ENCODE measurements around the gene WDR41. TPM values are rescaled to one million over a fixed set of nuclear protein-coding genes. Genes with fewer than 3 reads are reported as not detected.

Gene WDR41
- total and polyA plus RNA-seq, 2 of the 4 experiments (the other 2 are of a cell fraction) = 38.1 to 72.1 TPM

DNA sequence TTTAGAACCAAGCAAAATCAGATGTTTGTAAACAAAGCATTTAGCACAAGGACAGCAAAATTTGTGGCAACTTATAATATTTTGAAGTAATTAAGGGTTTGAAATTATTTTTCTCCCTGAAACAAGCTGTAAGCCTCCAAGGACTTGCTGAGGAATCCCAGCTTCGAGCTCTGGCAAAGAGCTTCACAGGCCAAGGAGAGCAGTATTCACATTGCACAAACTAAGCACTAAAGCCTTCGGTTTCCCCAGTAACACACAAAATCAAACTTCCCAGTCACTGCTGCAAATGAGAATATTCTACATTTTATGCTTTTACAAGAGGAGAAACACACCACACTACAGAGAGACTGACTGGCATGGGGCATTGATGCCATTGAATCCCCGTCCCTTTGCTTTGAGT, 101.9 kb downstream of the WDR41 start:
- CTCF ChIA-PET = no interaction called here

More for the DNA sequence above, 101.9 kb downstream of the WDR41 start:
- Histone ChIP-seq H2BK5ac (ENCODE audit: low read depth, low read length, poor library complexity, severe bottlenecking) (no peak overlapping the region), H3K4ac (ENCODE audit: low read depth, low read length) (no peak overlapping the region), H2AK5ac (ENCODE audit: low read depth, low read length) (no peak overlapping the region), H3K27ac (ENCODE audit: insufficient read depth, low read length) (no peak overlapping the region), H3K4me1 (ENCODE audit: control insufficient read depth, insufficient read depth, low read length) (no peaks in the 10 kb centered on the region; the same call in 1 of the 2 replicates), H3K56ac (ENCODE audit: extremely low read depth, insufficient read depth, low read length) (no peak overlapping the region), H4K5ac (ENCODE audit: low read depth, low read length) (no peak overlapping the region), H3K9me3 (ENCODE audit: control insufficient read depth, insufficient read depth, low read length) (no peaks in the 10 kb centered on the region), H3K9me1 (ENCODE audit: insufficient read depth, low read length) (no peaks in the 10 kb centered on the region), H4K20me1 (ENCODE audit: insufficient read depth, low read length) (no peaks in the 10 kb centered on the region), H3K4me3 (ENCODE audit: insufficient read depth, low read depth, low read length) (no peak overlapping the region), H3K36me3 (ENCODE audit: control insufficient read depth, insufficient read depth, low read length) (no peaks in the 10 kb centered on the region), H3K4me2 (ENCODE audit: low read depth, low read length) (no peak overlapping the region), H2BK120ac (ENCODE audit: low read depth, low read length) (no peak overlapping the region), H4K8ac (ENCODE audit: low read depth in 2 of 2, low read length in 2 of 2) (no peak overlapping the region), H3K18ac (ENCODE audit: low read depth, low read length) (no peak overlapping the region), H2BK15ac (ENCODE audit: low read depth, low read length) (no peak overlapping the region), H2BK20ac (ENCODE audit: low read depth, low read length) (no peak overlapping the region), H3K9ac (ENCODE audit: low read depth, low read length) (no peak overlapping the region), H2AK9ac (replicated peaks; ENCODE audit: low read depth, low read length, poor library complexity) (no peak overlapping the region), H3K27me3 (ENCODE audit: control insufficient read depth, insufficient read depth, low read length) (peaks cover 4% of the 10 kb centered on the region), H3K79me1 (ENCODE audit: low read depth in 1 of 2, low read length in 2 of 2) (no peaks in the 10 kb centered on the region), H3K23ac (ENCODE audit: low read depth, low read length) (no peak overlapping the region), H3K14ac (replicated peaks; ENCODE audit: low read depth, low read length) (no peak overlapping the region), H2AFZ (replicated peaks; ENCODE audit: low read length, poor library complexity) (no peak overlapping the region), H4K91ac (ENCODE audit: insufficient read depth, low read depth, low read length) (no peak overlapping the region)
- dilution Hi-C loops (cut with HindIII; ENCODE audit: low sequenced_read_pairs, unreplicated experiment) (no loop called here), intact Hi-C loops (cut with micrococcal nuclease) (no loop called here), in situ Hi-C loops (cut with MboI; ENCODE audit: low sequenced_read_pairs) (no loop called here)
- POLR2A ChIA-PET (ENCODE audit: unreplicated experiment) = no interaction called here
- DNase-seq = no peak
- TF ChIP-seq CEBPB (IDR thresholded peaks at IDR 0.05; ENCODE audit: low read depth, low read length) = no peak
- no peak for TF ChIP-seq MAZ (IDR thresholded peaks at IDR 0.05; ENCODE audit: borderline replicate concordance, low read depth, low read length)
- no peak for TF ChIP-seq CHD1 (IDR thresholded peaks at IDR 0.05; ENCODE audit: low read depth, low read length)
- TF ChIP-seq MXI1 (IDR thresholded peaks at IDR 0.05; ENCODE audit: borderline replicate concordance, low read depth, low read length) = no peak
- TF ChIP-seq, protein P1, sequence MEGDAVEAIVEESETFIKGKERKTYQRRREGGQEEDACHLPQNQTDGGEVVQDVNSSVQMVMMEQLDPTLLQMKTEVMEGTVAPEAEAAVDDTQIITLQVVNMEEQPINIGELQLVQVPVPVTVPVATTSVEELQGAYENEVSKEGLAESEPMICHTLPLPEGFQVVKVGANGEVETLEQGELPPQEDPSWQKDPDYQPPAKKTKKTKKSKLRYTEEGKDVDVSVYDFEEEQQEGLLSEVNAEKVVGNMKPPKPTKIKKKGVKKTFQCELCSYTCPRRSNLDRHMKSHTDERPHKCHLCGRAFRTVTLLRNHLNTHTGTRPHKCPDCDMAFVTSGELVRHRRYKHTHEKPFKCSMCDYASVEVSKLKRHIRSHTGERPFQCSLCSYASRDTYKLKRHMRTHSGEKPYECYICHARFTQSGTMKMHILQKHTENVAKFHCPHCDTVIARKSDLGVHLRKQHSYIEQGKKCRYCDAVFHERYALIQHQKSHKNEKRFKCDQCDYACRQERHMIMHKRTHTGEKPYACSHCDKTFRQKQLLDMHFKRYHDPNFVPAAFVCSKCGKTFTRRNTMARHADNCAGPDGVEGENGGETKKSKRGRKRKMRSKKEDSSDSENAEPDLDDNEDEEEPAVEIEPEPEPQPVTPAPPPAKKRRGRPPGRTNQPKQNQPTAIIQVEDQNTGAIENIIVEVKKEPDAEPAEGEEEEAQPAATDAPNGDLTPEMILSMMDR (conservative IDR thresholded peaks at IDR 0.05; ENCODE audit: low read depth, low read length) = no peak
- no TSS peak for BruUV-seq (replicated peaks)
- no CpG with 5 or more reads among the region's 3 CpGs for WGBS, 2 experiments (ENCODE audit: extremely low coverage in 2 of 2, insufficient read length in 1 of 2)
- no peak for ATAC-seq (ENCODE audit: low read depth)

Measured in IMR-90 (cell line).